Endothelial cell of umbilical vein (primary cell): ENCODE measurements around the gene CHRNA5. TPM values are rescaled to one million over a fixed set of nuclear protein-coding genes. Genes with fewer than 3 reads are reported as not detected.

Experiments used
- BruUV-seq: library from RNA; stranded (reverse); fragments of 400-500 nt; replicated peaks from 2 replicates; lab custom pipeline; 2021; lab: Mats Ljungman, UMichigan
- CTCF ChIA-PET: fragments of 300-600, 350-600 bp; sonication (Branson Sonifier 250); formaldehyde crosslinking; loops from one replicate; lab custom pipeline; 2021; ENCODE audit warnings: antibody characterized with exemption, inconsistent platforms; lab: Charles Lee
- POLR2A ChIA-PET: fragments of 300-600, 350-600 bp; sonication (Branson Sonifier 250); formaldehyde crosslinking; loops from one replicate; lab custom pipeline; 2021; ENCODE audit warnings: antibody characterized with exemption, inconsistent platforms; lab: Charles Lee
- DNase-seq: peaks from one replicate; pipeline ENCODE4 v3.0.0-alpha.2; 2011; ENCODE audit warnings: low read depth, low spot score
- FAIRE-seq: peaks from 2 replicates; lab custom pipeline; 2011; peaks lifted over from hg19 to GRCh38; lab: Jason Lieb, UNC
- H2AFZ ChIP-seq: 2 replicates; pipeline ENCODE4 v1.6.0; 2012; ENCODE audit warnings: low read depth, low read length, control low read depth, inconsistent platforms
- H3K27ac ChIP-seq: 2 replicates; pipeline ENCODE4 v1.5.1; 2011; ENCODE audit warnings: low read depth, mild to moderate bottlenecking, control low read depth, low read length, moderate library complexity; ENCODE audit not compliant: insufficient read depth
- H3K27me3 ChIP-seq, 2 experiments: 2 replicates each; pipeline versions ENCODE4 v1.6.0 to v1.6.1; 2011; ENCODE audit warnings: low read length in 2 of 2, mixed read lengths in 1 of 2; ENCODE audit not compliant: control insufficient read depth in 2 of 2, insufficient read depth in 2 of 2
- H3K36me3 ChIP-seq, 2 experiments: 2 replicates in 1 of 2; 3 replicates in 1 of 2; pipeline ENCODE4 v1.5.1; 2011; ENCODE audit warnings: low read length in 2 of 2, mild to moderate bottlenecking in 1 of 2, moderate library complexity in 1 of 2; ENCODE audit not compliant: control insufficient read depth in 2 of 2, insufficient read depth in 2 of 2; ENCODE audit errors: extremely low read depth in 1 of 2
- H3K4me1 ChIP-seq: 3 replicates; pipeline ENCODE4 v1.5.1; 2011; ENCODE audit warnings: mild to moderate bottlenecking, low read length; ENCODE audit not compliant: control insufficient read depth, insufficient read depth; ENCODE audit errors: extremely low read depth
- H3K4me2 ChIP-seq: 2 replicates; pipeline ENCODE4 v1.6.1; 2011; ENCODE audit warnings: low read length, control low read depth, mixed read lengths; ENCODE audit not compliant: insufficient read depth
- H3K4me3 ChIP-seq, 3 experiments: fragments of 200-600 bp in 1 of 3; sonication (generic), shearing (Covaris generic) in 1 of 3; replicated peaks in 1 of 3; 2 replicates each; pipeline ENCODE4 v1.5.1; 2011 to 2016; ENCODE audit warnings: control low read depth in 3 of 3, low read length in 3 of 3, mild to moderate bottlenecking in 2 of 3, inconsistent platforms in 1 of 3, low read depth in 1 of 3, moderate library complexity in 1 of 3; ENCODE audit not compliant: insufficient read depth in 1 of 3
- H3K79me2 ChIP-seq: 2 replicates; pipeline ENCODE4 v1.6.0; 2012; ENCODE audit warnings: low read length, inconsistent platforms; ENCODE audit not compliant: control insufficient read depth, insufficient read depth
- H3K9ac ChIP-seq: replicated peaks from 2 replicates; pipeline ENCODE3; 2011; ENCODE audit warnings: low read length, control low read depth; ENCODE audit not compliant: insufficient read depth; ENCODE audit errors: extremely low read depth
- H3K9me1 ChIP-seq: replicated peaks from 3 replicates; pipeline ENCODE4 v1.6.0; 2011; ENCODE audit warnings: mild to moderate bottlenecking, low read length; ENCODE audit not compliant: control insufficient read depth, insufficient read depth; ENCODE audit errors: extremely low read depth
- H3K9me3 ChIP-seq: replicated peaks from 2 replicates; pipeline ENCODE4 v1.5.1; 2012; ENCODE audit warnings: low read length, inconsistent platforms; ENCODE audit not compliant: control insufficient read depth, insufficient read depth
- H4K20me1 ChIP-seq: replicated peaks from 2 replicates; pipeline ENCODE3; 2011; ENCODE audit warnings: mild to moderate bottlenecking, low read length; ENCODE audit not compliant: control insufficient read depth, insufficient read depth; ENCODE audit errors: extremely low read depth
- CTCF ChIP-seq, 2 donors: IDR thresholded peaks; 1 replicate in 1 of 2; 2 replicates in 1 of 2; pipeline ENCODE4 v1.5.1; 2011; ENCODE audit warnings: low read length in 2 of 2, mild to moderate bottlenecking in 2 of 2, moderate library complexity in 2 of 2, control low read depth in 1 of 2, inconsistent platforms in 1 of 2, low read depth in 1 of 2; ENCODE audit not compliant: insufficient read depth in 1 of 2; ENCODE audit errors: extremely low read depth in 1 of 2
- EZH2 ChIP-seq: IDR thresholded peaks from 2 replicates; pipeline ENCODE4 v1.6.1; 2012; ENCODE audit warnings: borderline replicate concordance, low read depth, mild to moderate bottlenecking, moderate library complexity, low read length, inconsistent platforms; ENCODE audit not compliant: severe bottlenecking
- FOS ChIP-seq: IDR thresholded peaks from 2 replicates; pipeline ENCODE4 v1.6.1; 2011; ENCODE audit warnings: mild to moderate bottlenecking, low read length, moderate library complexity, borderline replicate concordance; ENCODE audit not compliant: insufficient read depth
- GATA2 ChIP-seq: IDR thresholded peaks from 2 replicates; pipeline ENCODE4 v1.7.0; 2011; ENCODE audit warnings: low read depth, mild to moderate bottlenecking, moderate library complexity, mixed read lengths, low read length; ENCODE audit not compliant: insufficient read length, insufficient read depth
- JUN ChIP-seq: IDR thresholded peaks from 2 replicates; pipeline ENCODE4 v1.6.1; 2011; ENCODE audit warnings: borderline replicate concordance, low read depth; ENCODE audit not compliant: insufficient read length, insufficient read depth
- MAX ChIP-seq: IDR thresholded peaks from 2 replicates; pipeline ENCODE4 v1.6.1; 2011; ENCODE audit not compliant: insufficient read depth, insufficient read length
- MYC ChIP-seq: IDR thresholded peaks from one replicate; pipeline ENCODE4 v1.6.1; 2011; ENCODE audit warnings: mild to moderate bottlenecking, low read depth, low read length
- POLR2A ChIP-seq: IDR thresholded peaks from 2 replicates; pipeline ENCODE4 v1.6.1; 2012; ENCODE audit warnings: low read depth, mild to moderate bottlenecking, control low read depth, low read length
- POLR2AphosphoS5 ChIP-seq: IDR thresholded peaks from 2 replicates; pipeline ENCODE4 v1.6.1; 2012; ENCODE audit warnings: low read depth, mild to moderate bottlenecking, control low read depth, low read length, moderate library complexity; ENCODE audit not compliant: insufficient read depth
- dilution Hi-C: fragments of 300-500 bp; cut with MboI; formaldehyde crosslinking; loops from one replicate; pipeline ENCODE4 v1.15.0; 2019; ENCODE audit warnings: low sequenced_read_pairs; ENCODE audit not compliant: extremely low pct_ligation_motif_present
- intact Hi-C: fragments of 100-400 bp; cut with micrococcal nuclease; formaldehyde crosslinking; loops from one replicate; pipeline ENCODE4 v1.10.0; 2022
- polyA plus RNA-seq, 4 experiments: library from polyadenylated mRNA; depleted of rRNA in 3 of 4; stranded (reverse) in 3 of 4; unstranded in 1 of 4; fragments of >200 nt; gene quantifications; 2 replicates each; pipeline versions ENCODE4 v1.2.1 to v1.2.3, GENCODE V29; 2011 to 2012; ENCODE audit warnings: missing spikeins in 1 of 4
- total RNA-seq: library from RNA; stranded (reverse); gene quantifications from 2 replicates; pipeline ENCODE4 v1.2.3, GENCODE V29; 2021

CHRNA5 gene
- total and polyA plus RNA-seq, 2 donors (not counting 3 experiments of a cell fraction or from before 2014, with no cell fraction given), result 6.4 to 12.7 TPM

- Histone ChIP-seq H3K4me2 (no peak overlapping the region), H3K79me2 (no peaks in the 10 kb centered on the region), H3K9me3 (no peaks in the 10 kb centered on the region), H3K27me3 (peaks cover 15 to 23% of the 10 kb centered on the region in 2 experiments), H2AFZ (no peak overlapping the region), H3K27ac (no peak overlapping the region), H3K4me3 (no peak overlapping the region), H3K4me1 (no peaks in the 10 kb centered on the region), H4K20me1 (no peaks in the 10 kb centered on the region), H3K36me3 (no peaks in the 10 kb centered on the region), H3K9ac (no peak overlapping the region), H3K9me1 (no peaks in the 10 kb centered on the region)
- DNase-seq (no peak), FAIRE-seq (no peak)
- TF ChIP-seq JUN, result no peak
- BruUV-seq, result no TSS peak
- ChIA-PET POLR2A (no interaction called here), CTCF (interaction anchor here (1.1 to 3.2 kb wide), 2 partner anchors 12 kb away, joined by 3 to 12 read pairs; no protein-coding TSS in a partner anchor)
- intact Hi-C loops (no loop called here), dilution Hi-C loops (no loop called here)
These were observed 61.2 kb downstream of the CHRNA5 start for GRCh38 chr15:78626381-78626995.

GRCh38 chr15:78627348-78627747 lies 62.0 kb downstream of the CHRNA5 start:
- Histone ChIP-seq H4K20me1 (no peaks in the 10 kb centered on the region), H3K79me2 (no peaks in the 10 kb centered on the region), H3K36me3 (no peaks in the 10 kb centered on the region), H3K4me1 (no peaks in the 10 kb centered on the region), H3K4me3 (no peak overlapping the region), H2AFZ (no peak overlapping the region), H3K4me2 (no peak overlapping the region), H3K27ac (no peak overlapping the region), H3K27me3 (peaks cover 7 to 14% of the 10 kb centered on the region in 2 experiments), H3K9me3 (no peaks in the 10 kb centered on the region), H3K9me1 (no peaks in the 10 kb centered on the region), H3K9ac (no peak overlapping the region)
- no TSS peak for BruUV-seq
- DNase-seq (no peak), FAIRE-seq (no peak)
- dilution Hi-C loops, result no loop called here
- CTCF ChIA-PET, result interaction anchor here (1.1 to 3.2 kb wide), 2 partner anchors 11 to 13 kb away, joined by 3 to 12 read pairs; no protein-coding TSS in a partner anchor
- no peak for TF ChIP-seq JUN
- no peak for TF ChIP-seq GATA2
- no peak for TF ChIP-seq CTCF (IDR thresholded peaks at IDR 0.05; ENCODE audit: extremely low read depth in 1 of 2, insufficient read depth in 1 of 2, low read depth in 1 of 2, low read length in 2 of 2)
- TF ChIP-seq POLR2AphosphoS5, result no peak
- TF ChIP-seq POLR2A, result no peak
- no peak for TF ChIP-seq MYC
- no peak for TF ChIP-seq EZH2
- no peak for TF ChIP-seq MAX
- TF ChIP-seq FOS, result no peak
- POLR2A ChIA-PET, result no interaction called here
- intact Hi-C loops, result no loop called here
